IPS-11a (cell line): Measurements from ENCODE around the gene CCPG1.

ENCODE experiments used
- H3K4me3 ChIP-seq: one replicate; pipeline ENCODE4 v1.5.1; 2013; ENCODE audit warnings: low read depth, low read length, control low read depth

The CCPG1 gene

GRCh38 chr15:55319537-55320237, 88.5 kb downstream of the CCPG1 start:
- peak overlapping the region; percentile 86 for H3K4me3 ChIP-seq

GRCh38 chr15:55318588-55319494, 89.3 kb downstream of the CCPG1 start, which contains the start of the genes PIGB and PIGBOS1:
Gene PIGB, plus strand, starts transcription at chr15:55319222. Its CDS starts 29 bp downstream, at chr15:55319251.
Gene PIGBOS1, minus strand, starts transcription at chr15:55319123. Its CDS starts 1,331 bp downstream, at chr15:55317792.
- H3K4me3 ChIP-seq, result peak within 1 kb of the TSS; percentile 86
